ENCODE measurements around the gene TPP2.

Gene TPP2

GRCh38 chr13:102683637-102684036, 86.9 kb downstream of the TPP2 start:
- no peaks in the 10 kb centered on the region for H3K9me3 ChIP-seq
- TF ChIP-seq CTCF (IDR thresholded peaks at IDR 0.05; ENCODE audit: low read depth, low read length) = no peak
- H3K36me3 ChIP-seq = peaks cover 15% of the 10 kb centered on the region
- no peaks in the 10 kb centered on the region for H3K27me3 ChIP-seq
- DNase-seq = no peak
- H3K4me1 ChIP-seq = no peaks in the 10 kb centered on the region
- H3K4me3 ChIP-seq (ENCODE audit: low read depth, low read length) = no peak overlapping the region

GRCh38 chr13:102686024-102686423, 89.2 kb downstream of the TPP2 start:
- H3K4me3 ChIP-seq (ENCODE audit: low read depth, low read length) = no peak overlapping the region
- H3K9me3 ChIP-seq = no peaks in the 10 kb centered on the region
- no peak for TF ChIP-seq CTCF (IDR thresholded peaks at IDR 0.05; ENCODE audit: low read depth, low read length)
- H3K36me3 ChIP-seq = no peaks in the 10 kb centered on the region
- DNase-seq = no peak
- H3K27me3 ChIP-seq = no peaks in the 10 kb centered on the region
- 0 out of 2 replicates have a peak, but pooled peaks cover 4% of the 10 kb centered on the region for H3K4me1 ChIP-seq

GRCh38 chr13:102687520-102687919, 90.7 kb downstream of the TPP2 start:
- TF ChIP-seq CTCF (IDR thresholded peaks at IDR 0.05; ENCODE audit: low read depth, low read length) = no peak
- Histone ChIP-seq H3K4me1 (0 out of 2 replicates have a peak, but pooled peaks cover 4% of the 10 kb centered on the region), H3K4me3 (ENCODE audit: low read depth, low read length) (no peak overlapping the region), H3K36me3 (no peaks in the 10 kb centered on the region), H3K9me3 (no peaks in the 10 kb centered on the region), H3K27me3 (no peaks in the 10 kb centered on the region)
- no peak for DNase-seq

GRCh38 chr13:102688306-102688973, 91.7 kb downstream of the TPP2 start:
- H3K4me3 ChIP-seq (ENCODE audit: low read depth, low read length) = no peak overlapping the region
- H3K4me1 ChIP-seq = 0 out of 2 replicates have a peak, but pooled peaks cover 4% of the 10 kb centered on the region
- no peaks in the 10 kb centered on the region for H3K27me3 ChIP-seq
- no peaks in the 10 kb centered on the region for H3K36me3 ChIP-seq
- H3K9me3 ChIP-seq = no peaks in the 10 kb centered on the region
- no peak for TF ChIP-seq CTCF (IDR thresholded peaks at IDR 0.05; ENCODE audit: low read depth, low read length)
- DNase-seq = no peak

- Histone ChIP-seq H3K4me3 (ENCODE audit: low read depth, low read length) (no peak overlapping the region), H3K4me1 (0 out of 2 replicates have a peak, but pooled peaks cover 4% of the 10 kb centered on the region), H3K36me3 (no peaks in the 10 kb centered on the region), H3K9me3 (no peaks in the 10 kb centered on the region), H3K27me3 (no peaks in the 10 kb centered on the region; the same call in 1 of the 2 replicates)
- TF ChIP-seq CTCF (IDR thresholded peaks at IDR 0.05; ENCODE audit: low read depth, low read length) = no peak
- DNase-seq = no peak
Observed at GRCh38 chr13:102690883-102691282, 94.1 kb downstream of the TPP2 start.

- H3K4me1 ChIP-seq = 0 out of 2 replicates have a peak, but pooled peaks cover 4% of the 10 kb centered on the region
- H3K36me3 ChIP-seq = no peaks in the 10 kb centered on the region
- no peak for TF ChIP-seq CTCF (IDR thresholded peaks at IDR 0.05; ENCODE audit: low read depth, low read length)
- H3K4me3 ChIP-seq (ENCODE audit: low read depth, low read length) = no peak overlapping the region
- no peak for DNase-seq
- H3K27me3 ChIP-seq = no peaks in the 10 kb centered on the region; the same call in 1 of the 2 replicates
- H3K9me3 ChIP-seq = no peaks in the 10 kb centered on the region
Observed at GRCh38 chr13:102692491-102692826, 95.7 kb downstream of the TPP2 start.
